DND-41 (cell line): ENCODE measurements around the gene PTPN21.

Experiments
- ATAC-seq: fragments of 200-7000 bp; cut with Tn5 transposase; 3 replicates; pipeline ENCODE4 v1.9.1; 2021; ENCODE audit warnings: low read depth; ENCODE audit not compliant: insufficient read depth
- DNase-seq: peaks from one replicate; pipeline ENCODE4 v3.0.0-alpha.2; 2020
- H2AFZ ChIP-seq: 2 replicates; pipeline ENCODE4 v1.6.0; 2012; ENCODE audit warnings: low read depth, low read length
- H3K27ac ChIP-seq: 2 replicates; pipeline ENCODE4 v1.5.1; 2012; ENCODE audit warnings: low read length, inconsistent platforms
- H3K27me3 ChIP-seq: fragments of 200-600 bp; sonication (generic); 2 replicates; pipeline ENCODE4 v1.6.0; 2012; ENCODE audit warnings: low read length, mild to moderate bottlenecking, inconsistent platforms; ENCODE audit not compliant: insufficient read depth, poor library complexity
- H3K36me3 ChIP-seq: 2 replicates; pipeline ENCODE4 v1.5.1; 2012; ENCODE audit warnings: low read length, inconsistent platforms; ENCODE audit not compliant: insufficient read depth
- H3K4me1 ChIP-seq: 2 replicates; pipeline ENCODE4 v1.5.1; 2012; ENCODE audit warnings: mild to moderate bottlenecking, low read length; ENCODE audit not compliant: insufficient read depth
- H3K4me2 ChIP-seq: 2 replicates; pipeline ENCODE4 v1.6.0; 2012; ENCODE audit warnings: mild to moderate bottlenecking, moderate library complexity, low read length, inconsistent platforms; ENCODE audit not compliant: insufficient read depth
- H3K4me3 ChIP-seq, 2 experiments: fragments of 200-600 bp in 1 of 2; shearing (Covaris generic) in 1 of 2; 2 replicates each; pipeline ENCODE4 v1.5.1; 2012 to 2016; ENCODE audit warnings: inconsistent platforms in 2 of 2, low read length in 2 of 2, mild to moderate bottlenecking in 2 of 2, low read depth in 1 of 2, moderate library complexity in 1 of 2
- H3K79me2 ChIP-seq: 2 replicates; pipeline ENCODE4 v1.6.0; 2012; ENCODE audit warnings: low read length, inconsistent platforms; ENCODE audit not compliant: insufficient read depth
- H3K9ac ChIP-seq: 2 replicates; pipeline ENCODE4 v1.6.0; 2012; ENCODE audit warnings: low read depth, mild to moderate bottlenecking, inconsistent platforms, low read length, moderate library complexity
- H3K9me3 ChIP-seq: 2 replicates; pipeline ENCODE4 v1.5.1; 2012; ENCODE audit warnings: low read length, moderate library complexity, mild to moderate bottlenecking, inconsistent platforms; ENCODE audit not compliant: insufficient read depth, severe bottlenecking
- H4K20me1 ChIP-seq: 2 replicates; pipeline ENCODE4 v1.6.0; 2012; ENCODE audit warnings: low read length; ENCODE audit not compliant: insufficient read depth
- CTCF ChIP-seq: IDR thresholded peaks from 2 replicates; pipeline ENCODE4 v1.5.1; 2012; ENCODE audit warnings: borderline replicate concordance, low read length, moderate library complexity, mild to moderate bottlenecking; ENCODE audit not compliant: poor library complexity, severe bottlenecking; ENCODE audit errors: extremely low read depth
- EZH2 ChIP-seq: IDR thresholded peaks from 3 replicates; pipeline ENCODE4 v1.6.1; 2012; ENCODE audit warnings: borderline replicate concordance, low read depth, mild to moderate bottlenecking, moderate library complexity, low read length, inconsistent platforms; ENCODE audit not compliant: severe bottlenecking

PTPN21 gene

GRCh38 chr14:88488081-88488480 is 66.7 kb downstream of the PTPN21 start:
- Histone ChIP-seq H4K20me1 (no peaks in the 10 kb centered on the region), H3K4me2 (no peak overlapping the region), H2AFZ (no peak overlapping the region), H3K27ac (no peak overlapping the region), H3K4me3 (no peak overlapping the region), H3K27me3 (no peaks in the 10 kb centered on the region), H3K79me2 (no peaks in the 10 kb centered on the region), H3K4me1 (peaks cover 6% of the 10 kb centered on the region), H3K9ac (no peak overlapping the region), H3K9me3 (no peaks in the 10 kb centered on the region), H3K36me3 (no peaks in the 10 kb centered on the region)
- ATAC-seq = no peak
- TF ChIP-seq CTCF = no peak
- TF ChIP-seq EZH2 = no peak
- DNase-seq = no peak

- Histone ChIP-seq H3K36me3 (no peaks in the 10 kb centered on the region), H2AFZ (no peak overlapping the region), H3K79me2 (no peaks in the 10 kb centered on the region), H3K4me1 (no peaks in the 10 kb centered on the region), H3K4me2 (no peak overlapping the region), H3K9me3 (no peaks in the 10 kb centered on the region), H3K27ac (no peak overlapping the region), H3K4me3 (no peak overlapping the region), H3K27me3 (no peaks in the 10 kb centered on the region), H3K9ac (no peak overlapping the region), H4K20me1 (no peaks in the 10 kb centered on the region)
- DNase-seq (no peak), ATAC-seq (no peak)
- TF ChIP-seq CTCF (no peak), EZH2 (no peak)
Measured at GRCh38 chr14:88482524-88482923, 72.3 kb downstream of the PTPN21 start.

- no peak overlapping the region for H3K4me3 ChIP-seq
- TF ChIP-seq CTCF = no peak
- TF ChIP-seq EZH2 = no peak
- no peak overlapping the region for H2AFZ ChIP-seq
- H3K4me1 ChIP-seq = no peaks in the 10 kb centered on the region
- DNase-seq (no peak), ATAC-seq (no peak)
- H3K4me2 ChIP-seq = no peak overlapping the region
- no peaks in the 10 kb centered on the region for H3K9me3 ChIP-seq
- H3K79me2 ChIP-seq = no peaks in the 10 kb centered on the region
- H4K20me1 ChIP-seq = no peaks in the 10 kb centered on the region
- no peaks in the 10 kb centered on the region for H3K36me3 ChIP-seq
- no peak overlapping the region for H3K27ac ChIP-seq
- H3K9ac ChIP-seq = no peak overlapping the region
- no peaks in the 10 kb centered on the region for H3K27me3 ChIP-seq
Measured at GRCh38 chr14:88481794-88482193, 73.0 kb downstream of the PTPN21 start.

GRCh38 chr14:88481059-88481458 is 73.7 kb downstream of the PTPN21 start:
- H2AFZ ChIP-seq = no peak overlapping the region
- no peak overlapping the region for H3K4me2 ChIP-seq
- DNase-seq (no peak), ATAC-seq (no peak)
- no peaks in the 10 kb centered on the region for H4K20me1 ChIP-seq
- no peak overlapping the region for H3K9ac ChIP-seq
- no peak for TF ChIP-seq EZH2
- TF ChIP-seq CTCF = no peak
- H3K4me1 ChIP-seq = no peaks in the 10 kb centered on the region
- H3K36me3 ChIP-seq = no peaks in the 10 kb centered on the region
- no peaks in the 10 kb centered on the region for H3K9me3 ChIP-seq
- no peak overlapping the region for H3K4me3 ChIP-seq
- no peaks in the 10 kb centered on the region for H3K79me2 ChIP-seq
- no peaks in the 10 kb centered on the region for H3K27me3 ChIP-seq
- no peak overlapping the region for H3K27ac ChIP-seq
